SU-DHL-6 (cell line): ENCODE results near the gene RALGPS1.

ENCODE experiments used
- H2AFZ ChIP-seq: fragments of 200-600 bp; sonication (generic); 2 replicates; pipeline ENCODE4 v1.6.1; 2014; ENCODE audit warnings: low read depth, mild to moderate bottlenecking, moderate library complexity, mixed read lengths, antibody characterized with exemption, low read length; ENCODE audit not compliant: severe bottlenecking
- H3F3A ChIP-seq: fragments of 200-600 bp; shearing (Covaris generic); 2 replicates; pipeline ENCODE4 v1.6.0; 2016; ENCODE audit warnings: antibody characterized with exemption, mild to moderate bottlenecking; ENCODE audit not compliant: insufficient read depth
- H3K27ac ChIP-seq: fragments of 200-600 bp; sonication (generic); 2 replicates; pipeline ENCODE4 v1.5.1; 2016; ENCODE audit warnings: low read depth, mild to moderate bottlenecking, low read length, moderate library complexity, mixed read lengths
- H3K27me3 ChIP-seq: fragments of 200-600 bp; sonication (generic), shearing (Covaris generic); 2 replicates; pipeline ENCODE4 v1.6.0; 2014; ENCODE audit warnings: mild to moderate bottlenecking, low read length
- H3K36me3 ChIP-seq: fragments of 200-600 bp; sonication (generic); 2 replicates; pipeline ENCODE4 v1.6.1; 2014; ENCODE audit warnings: mild to moderate bottlenecking, low read length, mixed read lengths
- H3K4me2 ChIP-seq: fragments of 300-600, 200-600 bp; shearing (Covaris generic), sonication (generic); 2 replicates; pipeline ENCODE4 v1.6.0; 2014; ENCODE audit warnings: low read length, low read depth, mild to moderate bottlenecking; ENCODE audit not compliant: poor library complexity, severe bottlenecking
- H3K4me3 ChIP-seq: fragments of 200-600 bp; sonication (generic); 2 replicates; pipeline ENCODE4 v1.5.1; 2014; ENCODE audit warnings: antibody characterized with exemption, low read length, mild to moderate bottlenecking, mixed read lengths; ENCODE audit not compliant: insufficient read depth, poor library complexity, severe bottlenecking
- H3K79me2 ChIP-seq: fragments of 200-600 bp; sonication (generic); 2 replicates; pipeline ENCODE4 v1.6.1; 2014; ENCODE audit warnings: mild to moderate bottlenecking, low read length, moderate library complexity; ENCODE audit not compliant: insufficient read depth
- H3K9ac ChIP-seq: fragments of 200-600 bp; sonication (generic); 2 replicates; pipeline ENCODE4 v1.7.0; 2014; ENCODE audit warnings: mild to moderate bottlenecking, low read length
- H3K9me2 ChIP-seq: fragments of 200-600 bp; sonication (generic); replicated peaks from 2 replicates; pipeline ENCODE4 v1.6.1; 2014; ENCODE audit warnings: low read length; ENCODE audit not compliant: insufficient read depth
- H3K9me3 ChIP-seq: fragments of 200-600 bp; sonication (generic); 2 replicates; pipeline ENCODE4 v1.6.1; 2014; ENCODE audit warnings: low read length, mixed read lengths; ENCODE audit not compliant: insufficient read depth
- H4K20me1 ChIP-seq: fragments of 200-600 bp; sonication (generic); 2 replicates; pipeline ENCODE4 v1.6.1; 2014; ENCODE audit warnings: low read depth, mild to moderate bottlenecking, antibody characterized with exemption, low read length, moderate library complexity, mixed read lengths
- CTCF ChIP-seq: fragments of 200-600 bp; sonication (generic); IDR thresholded peaks from one replicate; pipeline ENCODE4 v1.5.1; 2017; ENCODE audit warnings: antibody characterized with exemption, mild to moderate bottlenecking, low read length, moderate library complexity; ENCODE audit not compliant: insufficient read depth, poor library complexity, severe bottlenecking
- EZH2phosphoT487 ChIP-seq: fragments of 200-600 bp; sonication (generic), shearing (Covaris generic); conservative IDR thresholded peaks from 2 replicates; pipeline ENCODE4 v1.6.1; 2018; ENCODE audit warnings: mild to moderate bottlenecking, antibody characterized with exemption, low read length, moderate library complexity, mixed read lengths

Gene RALGPS1

GRCh38 chr9:127018935-127019334, 104.4 kb downstream of the RALGPS1 start:
- Histone ChIP-seq H3K79me2 (no peaks in the 10 kb centered on the region), H3K9me3 (no peaks in the 10 kb centered on the region), H3K36me3 (no peaks in the 10 kb centered on the region), H3K27ac (no peak overlapping the region), H3K4me3 (no peak overlapping the region), H3F3A (no peaks in the 10 kb centered on the region), H2AFZ (no peak overlapping the region), H3K9me2 (no peaks in the 10 kb centered on the region), H3K27me3 (no peaks in the 10 kb centered on the region), H4K20me1 (no peaks in the 10 kb centered on the region), H3K4me2 (no peak overlapping the region), H3K9ac (no peak overlapping the region)
- no peak for TF ChIP-seq EZH2phosphoT487
- no peak for TF ChIP-seq CTCF

- H3K36me3 ChIP-seq, result no peaks in the 10 kb centered on the region
- no peaks in the 10 kb centered on the region for H3K79me2 ChIP-seq
- H3K4me3 ChIP-seq, result no peak overlapping the region
- TF ChIP-seq CTCF, result no peak
- TF ChIP-seq EZH2phosphoT487, result no peak
- no peaks in the 10 kb centered on the region for H3K9me3 ChIP-seq
- H3K27me3 ChIP-seq, result no peaks in the 10 kb centered on the region
- no peak overlapping the region for H3K27ac ChIP-seq
- H3K9ac ChIP-seq, result no peak overlapping the region
- no peaks in the 10 kb centered on the region for H4K20me1 ChIP-seq
- no peaks in the 10 kb centered on the region for H3F3A ChIP-seq
- no peak overlapping the region for H3K4me2 ChIP-seq
- no peak overlapping the region for H2AFZ ChIP-seq
- no peaks in the 10 kb centered on the region for H3K9me2 ChIP-seq
Observed at GRCh38 chr9:127020036-127020801, 105.6 kb downstream of the RALGPS1 start.

- no peaks in the 10 kb centered on the region for H3K27me3 ChIP-seq
- no peak overlapping the region for H3K9ac ChIP-seq
- no peak overlapping the region for H3K4me2 ChIP-seq
- H3K4me3 ChIP-seq, result no peak overlapping the region
- no peak overlapping the region for H3K27ac ChIP-seq
- no peaks in the 10 kb centered on the region for H3K36me3 ChIP-seq
- H4K20me1 ChIP-seq, result no peaks in the 10 kb centered on the region
- TF ChIP-seq CTCF (no peak), EZH2phosphoT487 (no peak)
- H3K79me2 ChIP-seq, result no peaks in the 10 kb centered on the region
- no peaks in the 10 kb centered on the region for H3F3A ChIP-seq
- no peaks in the 10 kb centered on the region for H3K9me2 ChIP-seq
- H2AFZ ChIP-seq, result no peak overlapping the region
- H3K9me3 ChIP-seq, result no peaks in the 10 kb centered on the region
Observed at GRCh38 chr9:127020802-127021078, 106.2 kb downstream of the RALGPS1 start.
